ENCODE data around the gene GFRA4.

Gene GFRA4

DNA sequence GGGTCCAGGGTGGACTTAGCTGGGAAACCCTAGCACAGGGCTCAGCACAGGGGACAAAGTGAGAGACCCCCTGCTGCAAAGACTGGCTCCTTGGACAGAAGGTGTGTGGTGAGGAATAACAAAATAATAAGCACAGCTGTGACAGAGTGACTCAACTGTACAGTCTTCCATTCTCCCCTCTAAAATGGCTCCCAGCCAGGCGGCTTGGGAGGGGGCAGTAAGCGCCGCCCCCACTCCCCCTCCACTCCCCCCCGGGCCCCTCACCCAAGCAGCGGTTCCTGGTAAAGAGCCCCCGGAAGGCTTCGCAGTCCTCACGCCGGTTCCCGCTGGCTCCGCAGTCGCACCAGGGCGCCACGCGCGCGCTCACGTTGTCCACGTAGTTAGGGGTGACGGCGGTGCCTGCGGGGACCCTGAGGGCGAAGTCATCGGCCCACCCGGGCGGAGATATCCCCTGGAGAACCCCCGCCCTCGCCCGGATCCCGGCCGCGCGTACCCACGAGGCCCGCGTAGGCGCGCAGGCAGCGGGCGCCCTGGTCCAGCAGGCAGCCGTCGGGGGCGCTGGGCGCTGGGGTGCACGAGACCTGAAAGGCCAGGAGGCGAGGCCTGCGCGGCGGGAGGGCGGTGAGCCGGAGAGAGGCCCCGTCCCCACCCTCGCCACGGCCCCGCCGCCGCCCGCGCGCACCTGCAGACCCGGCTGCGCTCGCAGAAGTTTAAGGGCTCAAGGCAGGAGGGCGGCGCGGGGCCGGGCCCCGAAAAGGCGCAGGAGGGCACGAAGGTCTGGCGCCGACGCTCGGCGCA lies 2.7 kb downstream of the GFRA4 start:
- DNase-seq = no peak
- WGBS (ENCODE audit: extremely low coverage, insufficient coverage, insufficient read length) = no CpG with 5 or more reads among the region's 75 CpGs
- no peak overlapping the region for H3K4me3 ChIP-seq (ENCODE audit: low read depth, low read length)
- no peaks in the 10 kb centered on the region for H3K79me1 ChIP-seq (ENCODE audit: low read length)
- no peaks in the 10 kb centered on the region for H3K36me3 ChIP-seq (ENCODE audit: control insufficient read depth in 1 of 2, insufficient read depth in 2 of 2, low read length in 2 of 2)
- no peaks in the 10 kb centered on the region for H3K4me1 ChIP-seq (ENCODE audit: control insufficient read depth in 1 of 2, insufficient read depth in 2 of 2, low read length in 2 of 2)
- H3K14ac ChIP-seq (ENCODE audit: low read length) = no peak overlapping the region
- H4K8ac ChIP-seq (ENCODE audit: low read depth, low read length) = no peak overlapping the region
- H3K4ac ChIP-seq (ENCODE audit: low read depth, low read length) = no peak overlapping the region
- no peak overlapping the region for H3K18ac ChIP-seq (ENCODE audit: low read length)
- H2AK5ac ChIP-seq (ENCODE audit: low read length) = no peak overlapping the region
- no peak overlapping the region for H3K27ac ChIP-seq (ENCODE audit: low read depth, low read length)
- no peak overlapping the region for H4K91ac ChIP-seq (ENCODE audit: low read depth, low read length)
- no peak overlapping the region for H3K4me2 ChIP-seq (ENCODE audit: low read length)
- no peaks in the 10 kb centered on the region for H3K27me3 ChIP-seq (ENCODE audit: insufficient read depth, low read length)
- H3K9me3 ChIP-seq (ENCODE audit: insufficient read depth, low read depth, low read length) = peaks cover 13% of the 10 kb centered on the region
- no peak overlapping the region for H3K9ac ChIP-seq (ENCODE audit: low read length)
- H3K23ac ChIP-seq (ENCODE audit: low read length) = no peak overlapping the region
- H3K79me2 ChIP-seq (ENCODE audit: control insufficient read depth, insufficient read depth, low read length, poor library complexity) = no peaks in the 10 kb centered on the region
- no peak overlapping the region for H2BK120ac ChIP-seq (ENCODE audit: insufficient read depth, low read length, poor library complexity)
- no peak overlapping the region for H2BK12ac ChIP-seq (ENCODE audit: low read length)
- no peak overlapping the region for H4K12ac ChIP-seq (ENCODE audit: low read depth, low read length)
- H2AFZ ChIP-seq (ENCODE audit: insufficient read depth, low read length, poor library complexity) = no peak overlapping the region
- H2BK5ac ChIP-seq (ENCODE audit: low read depth, low read length, poor library complexity) = no peak overlapping the region

- no peak for DNase-seq
- no CpG with 5 or more reads among the region's 12 CpGs for WGBS (ENCODE audit: extremely low coverage, insufficient coverage, insufficient read length)
Observed at GRCh38 chr20:3659492-3660261, 3.5 kb downstream of the GFRA4 start.

DNA sequence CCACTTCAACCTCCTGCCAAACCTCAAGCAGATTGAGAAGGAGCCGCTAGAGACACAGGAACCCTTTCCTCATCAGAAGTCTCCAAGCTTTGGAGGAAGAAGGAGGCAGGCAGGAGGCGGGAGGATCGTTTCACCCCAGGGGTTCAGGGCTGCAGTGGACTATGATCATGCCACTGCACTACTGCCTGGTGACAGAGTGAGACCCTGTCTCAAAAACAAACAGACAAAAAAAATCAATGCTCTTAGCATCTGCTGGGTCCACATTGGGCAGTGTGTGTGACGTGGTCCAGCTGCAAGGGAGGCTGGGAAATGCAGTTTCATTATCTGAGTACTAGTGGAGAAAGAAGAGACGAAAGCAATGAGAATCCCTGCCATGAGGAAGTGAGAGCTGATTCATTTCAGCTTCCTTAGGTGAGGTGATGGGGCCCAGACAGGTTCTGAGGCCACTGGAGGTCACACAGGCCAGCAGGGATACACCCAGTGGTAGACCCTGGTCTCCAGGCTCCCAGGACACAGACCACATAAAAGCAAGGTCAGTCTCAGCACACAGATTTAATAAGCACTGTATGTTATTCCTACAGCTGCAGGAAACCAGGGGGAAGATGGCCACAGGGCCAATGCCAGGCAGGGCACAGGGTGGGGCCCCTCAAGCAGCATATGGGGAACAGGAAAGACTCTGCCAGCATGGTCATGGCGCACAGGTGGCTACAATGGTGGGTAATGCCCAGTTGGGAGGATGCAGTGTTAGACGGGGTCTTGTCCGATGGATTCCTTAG lies 4.3 kb downstream of the GFRA4 start:
- no peak overlapping the region for H2BK120ac ChIP-seq (ENCODE audit: insufficient read depth, low read length, poor library complexity)
- no peak overlapping the region for H4K12ac ChIP-seq (ENCODE audit: low read depth, low read length)
- H3K4me1 ChIP-seq (ENCODE audit: control insufficient read depth in 1 of 2, insufficient read depth in 2 of 2, low read length in 2 of 2) = peaks cover 0 to 3% of the 10 kb centered on the region in 2 experiments
- DNase-seq = no peak
- no peaks in the 10 kb centered on the region for H3K36me3 ChIP-seq (ENCODE audit: control insufficient read depth in 1 of 2, insufficient read depth in 2 of 2, low read length in 2 of 2)
- H3K9me3 ChIP-seq (ENCODE audit: insufficient read depth, low read depth, low read length) = peaks cover 13% of the 10 kb centered on the region
- H4K8ac ChIP-seq (ENCODE audit: low read depth, low read length) = no peak overlapping the region
- no peak overlapping the region for H2BK12ac ChIP-seq (ENCODE audit: low read length)
- H3K14ac ChIP-seq (ENCODE audit: low read length) = no peak overlapping the region
- no peak overlapping the region for H3K27ac ChIP-seq (ENCODE audit: low read depth, low read length)
- no peak overlapping the region for H3K18ac ChIP-seq (ENCODE audit: low read length)
- no peak overlapping the region for H2AK5ac ChIP-seq (ENCODE audit: low read length)
- H3K9ac ChIP-seq (ENCODE audit: low read length) = no peak overlapping the region
- no peak overlapping the region for H2BK5ac ChIP-seq (ENCODE audit: low read depth, low read length, poor library complexity)
- H3K4me3 ChIP-seq (ENCODE audit: low read depth, low read length) = no peak overlapping the region
- no peak overlapping the region for H2AFZ ChIP-seq (ENCODE audit: insufficient read depth, low read length, poor library complexity)
- no CpG with 5 or more reads among the region's 8 CpGs for WGBS (ENCODE audit: extremely low coverage, insufficient coverage, insufficient read length)
- no peak overlapping the region for H3K4me2 ChIP-seq (ENCODE audit: low read length)
- no peaks in the 10 kb centered on the region for H3K79me2 ChIP-seq (ENCODE audit: control insufficient read depth, insufficient read depth, low read length, poor library complexity)
- no peak overlapping the region for H3K23ac ChIP-seq (ENCODE audit: low read length)
- H4K91ac ChIP-seq (ENCODE audit: low read depth, low read length) = no peak overlapping the region
- H3K79me1 ChIP-seq (ENCODE audit: low read length) = no peaks in the 10 kb centered on the region
- H3K27me3 ChIP-seq (ENCODE audit: insufficient read depth, low read length) = no peaks in the 10 kb centered on the region
- H3K4ac ChIP-seq (ENCODE audit: low read depth, low read length) = no peak overlapping the region

More at GRCh38 chr20:3659492-3660261, 3.5 kb downstream of the GFRA4 start:
- peaks cover 13% of the 10 kb centered on the region for H3K9me3 ChIP-seq (ENCODE audit: insufficient read depth, low read depth, low read length)
- no peak overlapping the region for H4K12ac ChIP-seq (ENCODE audit: low read depth, low read length)
- H2AFZ ChIP-seq (ENCODE audit: insufficient read depth, low read length, poor library complexity) = no peak overlapping the region
- no peaks in the 10 kb centered on the region for H3K79me2 ChIP-seq (ENCODE audit: control insufficient read depth, insufficient read depth, low read length, poor library complexity)
- no peak overlapping the region for H2BK12ac ChIP-seq (ENCODE audit: low read length)
- no peak overlapping the region for H3K4ac ChIP-seq (ENCODE audit: low read depth, low read length)
- no peak overlapping the region for H3K14ac ChIP-seq (ENCODE audit: low read length)
- no peak overlapping the region for H3K4me3 ChIP-seq (ENCODE audit: low read depth, low read length)
- H4K8ac ChIP-seq (ENCODE audit: low read depth, low read length) = no peak overlapping the region
- no peak overlapping the region for H3K23ac ChIP-seq (ENCODE audit: low read length)
- H3K27ac ChIP-seq (ENCODE audit: low read depth, low read length) = no peak overlapping the region
- no peak overlapping the region for H3K4me2 ChIP-seq (ENCODE audit: low read length)
- no peak overlapping the region for H3K18ac ChIP-seq (ENCODE audit: low read length)
- H3K36me3 ChIP-seq (ENCODE audit: control insufficient read depth in 1 of 2, insufficient read depth in 2 of 2, low read length in 2 of 2) = no peaks in the 10 kb centered on the region
- H2AK5ac ChIP-seq (ENCODE audit: low read length) = no peak overlapping the region
- no peak overlapping the region for H4K91ac ChIP-seq (ENCODE audit: low read depth, low read length)
- no peaks in the 10 kb centered on the region for H3K27me3 ChIP-seq (ENCODE audit: insufficient read depth, low read length)
- H2BK5ac ChIP-seq (ENCODE audit: low read depth, low read length, poor library complexity) = no peak overlapping the region
- no peak overlapping the region for H3K9ac ChIP-seq (ENCODE audit: low read length)
- no peaks in the 10 kb centered on the region for H3K79me1 ChIP-seq (ENCODE audit: low read length)
- H2BK120ac ChIP-seq (ENCODE audit: insufficient read depth, low read length, poor library complexity) = no peak overlapping the region
- peaks cover 0 to under 1% of the 10 kb centered on the region in 2 experiments for H3K4me1 ChIP-seq (ENCODE audit: control insufficient read depth in 1 of 2, insufficient read depth in 2 of 2, low read length in 2 of 2)

- no peak overlapping the region for H3K14ac ChIP-seq (ENCODE audit: low read length)
- no peaks in the 10 kb centered on the region for H3K79me2 ChIP-seq (ENCODE audit: control insufficient read depth, insufficient read depth, low read length, poor library complexity)
- WGBS (ENCODE audit: extremely low coverage, insufficient coverage, insufficient read length) = no CpG with 5 or more reads among the region's 7 CpGs
- no peak overlapping the region for H2BK5ac ChIP-seq (ENCODE audit: low read depth, low read length, poor library complexity)
- no peak overlapping the region for H2BK120ac ChIP-seq (ENCODE audit: insufficient read depth, low read length, poor library complexity)
- H3K4ac ChIP-seq (ENCODE audit: low read depth, low read length) = no peak overlapping the region
- H2BK12ac ChIP-seq (ENCODE audit: low read length) = no peak overlapping the region
- H3K23ac ChIP-seq (ENCODE audit: low read length) = no peak overlapping the region
- H3K27ac ChIP-seq (ENCODE audit: low read depth, low read length) = no peak overlapping the region
- H3K4me1 ChIP-seq (ENCODE audit: control insufficient read depth in 1 of 2, insufficient read depth in 2 of 2, low read length in 2 of 2) = peaks cover 0 to 4% of the 10 kb centered on the region in 2 experiments
- no peak overlapping the region for H4K91ac ChIP-seq (ENCODE audit: low read depth, low read length)
- peaks cover 13% of the 10 kb centered on the region for H3K9me3 ChIP-seq (ENCODE audit: insufficient read depth, low read depth, low read length)
- H2AK5ac ChIP-seq (ENCODE audit: low read length) = no peak overlapping the region
- no peak overlapping the region for H4K8ac ChIP-seq (ENCODE audit: low read depth, low read length)
- no peak overlapping the region for H2AFZ ChIP-seq (ENCODE audit: insufficient read depth, low read length, poor library complexity)
- no peaks in the 10 kb centered on the region for H3K36me3 ChIP-seq (ENCODE audit: control insufficient read depth in 1 of 2, insufficient read depth in 2 of 2, low read length in 2 of 2)
- no peak overlapping the region for H3K18ac ChIP-seq (ENCODE audit: low read length)
- H3K79me1 ChIP-seq (ENCODE audit: low read length) = no peaks in the 10 kb centered on the region
- no peak for DNase-seq
- H3K4me2 ChIP-seq (ENCODE audit: low read length) = no peak overlapping the region
- H3K27me3 ChIP-seq (ENCODE audit: insufficient read depth, low read length) = no peaks in the 10 kb centered on the region
- H3K4me3 ChIP-seq (ENCODE audit: low read depth, low read length) = no peak overlapping the region
- H4K12ac ChIP-seq (ENCODE audit: low read depth, low read length) = no peak overlapping the region
- no peak overlapping the region for H3K9ac ChIP-seq (ENCODE audit: low read length)
Observed at GRCh38 chr20:3658019-3658715, 5.0 kb downstream of the GFRA4 start.
